Amniotic stem cell (primary cell): ENCODE measurements around the gene PDSS1.
A peak's percentile ranks its signal among the peaks of the same experiment; 100 is the strongest.

ENCODE experiments used
- DNase-seq: peaks from one replicate; lab custom pipeline; 2025; lab: John Stamatoyannopoulos, UW

PDSS1 gene

DNA sequence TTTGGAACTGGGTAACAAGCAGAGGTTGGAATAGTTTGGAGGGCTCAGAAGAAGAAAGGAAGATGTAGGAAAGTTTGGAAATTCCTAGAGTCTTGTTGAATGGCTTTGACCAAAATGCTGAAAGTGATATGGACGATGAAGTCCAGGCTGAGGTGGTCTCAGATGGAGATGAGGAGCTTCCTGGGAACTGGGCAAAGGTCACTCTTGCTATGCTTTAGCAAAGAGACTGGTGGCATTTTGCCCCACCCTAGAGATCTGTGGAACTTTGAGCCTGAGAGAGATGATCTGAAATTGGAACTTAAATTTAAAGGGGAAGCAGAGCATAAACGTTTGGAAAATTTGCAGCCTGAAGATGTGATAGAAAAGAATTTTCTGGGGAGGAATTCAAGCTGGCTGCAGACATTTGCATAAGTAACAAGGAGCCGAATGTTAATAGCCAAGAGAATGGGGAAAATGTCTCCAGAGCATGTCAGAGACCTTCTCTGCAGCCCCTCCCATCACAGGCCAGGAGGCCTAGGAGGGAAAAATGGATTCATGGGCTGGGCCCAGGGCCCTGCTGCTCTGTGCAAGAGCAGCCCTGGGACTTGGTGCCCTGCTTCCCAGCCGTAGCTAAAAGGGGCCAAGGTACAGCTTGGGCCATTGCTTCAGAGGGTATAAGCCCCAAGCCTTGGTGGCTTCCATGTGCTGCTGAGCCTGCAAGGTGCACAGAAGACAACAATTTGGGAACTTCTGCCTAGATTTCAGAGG, 3.6 kb downstream of the PDSS1 start:
- no peak for DNase-seq

DNA sequence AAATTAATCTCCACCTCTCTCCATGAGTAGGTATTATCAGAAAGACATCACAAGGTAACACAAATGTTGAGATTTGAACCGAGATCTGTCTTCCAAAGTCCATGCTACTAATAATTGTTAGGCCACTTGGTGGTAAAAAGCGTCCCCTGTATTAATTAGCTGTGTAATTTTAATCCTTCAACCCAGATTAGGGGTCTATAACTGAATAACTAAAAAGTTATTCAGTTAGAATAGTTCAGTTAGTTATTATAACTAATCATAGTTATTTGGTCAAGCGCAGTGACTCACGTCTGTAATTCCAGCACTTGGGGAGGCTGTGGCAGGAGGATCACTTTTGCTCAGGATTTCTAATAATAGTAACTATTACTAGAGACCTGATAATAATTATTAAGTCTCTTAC, 5.6 kb downstream of the PDSS1 start:
- DNase-seq = no peak

- no peak for DNase-seq
Observed at GRCh38 chr10:26703974-26704373, 6.5 kb downstream of the PDSS1 start.

GRCh38 chr10:26706206-26706605, 8.7 kb downstream of the PDSS1 start:
- DNase-seq = no peak

DNA sequence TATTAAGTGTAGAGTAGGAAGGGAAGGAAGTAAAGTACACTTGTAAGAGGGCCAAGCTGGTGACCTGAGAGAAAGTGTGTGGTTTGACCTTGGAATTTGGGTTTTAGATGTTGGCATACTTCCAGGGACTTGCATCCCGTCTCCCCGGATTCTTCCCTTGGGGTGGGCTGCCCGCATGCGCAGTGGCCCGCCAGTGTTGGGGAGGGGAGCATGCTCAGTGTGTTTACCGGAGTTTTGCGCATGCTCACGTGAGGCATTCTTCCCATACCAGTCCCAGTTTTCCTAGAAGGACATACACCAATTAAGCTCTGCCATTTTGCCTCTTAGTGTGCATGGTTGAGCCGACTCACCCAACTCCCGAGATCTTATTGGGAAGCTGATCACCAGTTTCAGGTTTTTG, 9.4 kb downstream of the PDSS1 start:
- no peak for DNase-seq

DNA sequence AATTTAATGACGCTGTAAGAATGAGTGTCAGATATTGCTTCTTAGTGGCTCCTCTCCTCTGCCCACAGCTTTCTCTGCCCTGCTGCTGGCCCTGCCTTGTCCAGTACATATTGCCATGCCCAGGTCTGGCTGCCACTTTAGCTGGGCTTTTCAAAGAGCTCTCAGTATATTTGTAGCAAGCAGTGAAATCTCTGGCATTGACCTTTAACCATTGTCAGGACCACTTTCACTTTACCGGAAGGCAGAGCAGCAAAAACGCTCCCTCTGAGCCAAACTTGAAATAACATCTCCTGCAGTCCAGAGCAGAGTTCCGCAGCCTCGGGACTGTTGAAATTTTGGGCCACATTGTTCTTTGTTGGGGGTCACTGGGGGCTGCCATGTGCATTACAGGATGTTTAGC, 13.8 kb downstream of the PDSS1 start:
- DNase-seq = no peak

DNA sequence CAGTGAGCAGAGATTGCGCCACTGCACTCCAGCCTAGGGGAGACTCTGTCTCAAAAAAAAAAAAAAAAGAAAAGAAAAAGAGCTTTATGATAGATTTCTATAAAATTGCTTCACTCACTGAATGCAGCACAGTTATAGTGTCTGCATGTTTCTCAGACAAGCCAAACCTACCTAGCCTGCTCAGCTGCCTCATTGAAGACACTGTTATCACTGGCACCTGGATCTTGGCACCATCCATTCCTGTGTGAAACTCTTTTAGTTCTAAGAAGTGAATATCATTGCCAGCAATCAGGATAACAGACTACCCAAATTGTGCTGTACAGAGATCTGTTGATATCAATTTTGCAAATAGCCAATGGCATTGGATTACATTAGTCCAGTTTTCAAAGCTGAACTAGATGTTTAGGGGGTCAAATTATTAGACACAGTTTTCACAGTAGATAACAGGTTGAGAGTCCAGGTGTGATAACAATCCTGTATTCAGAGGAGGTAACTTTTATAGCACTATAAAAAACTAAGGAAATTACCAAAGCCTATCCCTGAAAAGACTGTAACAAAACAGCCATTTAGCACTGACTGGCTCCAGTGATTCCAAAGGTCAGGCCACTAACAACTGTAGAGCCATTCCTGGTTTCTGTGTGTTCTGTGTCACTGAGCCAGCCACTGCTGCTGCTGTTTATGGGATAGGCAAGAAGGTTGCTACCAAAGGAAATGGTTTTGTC, 17.1 kb downstream of the PDSS1 start:
- no peak for DNase-seq

DNA sequence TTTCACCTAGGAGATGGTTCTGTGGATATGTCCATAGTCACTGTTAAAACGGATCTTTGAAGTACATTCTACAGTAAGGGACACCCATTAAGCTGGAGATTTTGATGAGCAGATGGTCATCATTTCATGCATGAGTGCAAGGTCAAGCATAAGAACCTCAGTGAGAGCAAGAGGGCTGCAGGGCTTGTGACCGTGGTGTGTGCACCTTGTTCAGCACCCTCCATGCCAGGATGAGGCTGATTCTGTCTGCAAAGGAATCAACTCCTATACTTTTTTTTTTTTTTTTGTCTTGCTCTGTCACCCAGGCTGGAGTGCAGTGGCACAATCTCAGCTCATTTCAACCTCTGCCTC, 17.6 kb downstream of the PDSS1 start:
- DNase-seq = no peak

DNA sequence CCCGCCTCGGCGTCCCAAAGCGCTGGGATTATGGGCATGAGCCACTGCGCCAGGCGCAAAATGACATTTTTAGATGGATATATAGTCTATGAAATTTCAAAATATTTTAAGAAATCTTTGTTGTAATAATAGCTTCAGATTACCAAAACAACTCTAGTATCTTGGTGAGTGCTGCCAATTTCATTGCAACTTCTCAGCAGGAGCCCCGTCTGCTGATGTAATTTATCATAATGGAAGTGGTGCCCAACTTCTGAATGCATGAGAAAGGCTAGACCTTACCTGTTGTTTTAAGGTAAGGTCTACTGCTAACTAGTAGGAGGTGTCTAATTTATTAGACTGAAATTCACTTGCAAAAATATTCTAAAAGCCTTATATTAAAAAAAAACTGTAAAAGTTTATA, 20.0 kb downstream of the PDSS1 start:
- DNase-seq = no peak

- no peak for DNase-seq
Observed at GRCh38 chr10:26721561-26721960, 24.1 kb downstream of the PDSS1 start.

DNA sequence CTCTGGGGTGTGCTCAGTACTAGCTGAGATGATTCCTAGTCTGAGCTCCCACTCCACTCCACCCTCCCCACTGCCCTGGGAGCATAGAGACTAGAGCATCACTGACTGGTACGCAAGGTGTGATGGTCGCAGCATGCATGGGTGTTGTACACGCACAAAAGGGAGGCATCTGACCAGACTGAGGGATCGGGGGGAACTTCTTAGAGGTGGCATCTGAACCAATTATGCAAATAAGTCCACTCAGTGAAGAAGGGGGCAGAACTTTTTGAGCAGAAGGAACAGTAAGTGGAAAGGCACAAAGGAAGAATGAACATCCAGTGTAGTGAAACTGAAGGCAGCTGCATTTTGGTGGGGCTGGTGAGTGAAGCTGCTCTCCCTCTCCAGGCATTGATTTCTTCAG, 25.5 kb downstream of the PDSS1 start:
- no peak for DNase-seq

DNA sequence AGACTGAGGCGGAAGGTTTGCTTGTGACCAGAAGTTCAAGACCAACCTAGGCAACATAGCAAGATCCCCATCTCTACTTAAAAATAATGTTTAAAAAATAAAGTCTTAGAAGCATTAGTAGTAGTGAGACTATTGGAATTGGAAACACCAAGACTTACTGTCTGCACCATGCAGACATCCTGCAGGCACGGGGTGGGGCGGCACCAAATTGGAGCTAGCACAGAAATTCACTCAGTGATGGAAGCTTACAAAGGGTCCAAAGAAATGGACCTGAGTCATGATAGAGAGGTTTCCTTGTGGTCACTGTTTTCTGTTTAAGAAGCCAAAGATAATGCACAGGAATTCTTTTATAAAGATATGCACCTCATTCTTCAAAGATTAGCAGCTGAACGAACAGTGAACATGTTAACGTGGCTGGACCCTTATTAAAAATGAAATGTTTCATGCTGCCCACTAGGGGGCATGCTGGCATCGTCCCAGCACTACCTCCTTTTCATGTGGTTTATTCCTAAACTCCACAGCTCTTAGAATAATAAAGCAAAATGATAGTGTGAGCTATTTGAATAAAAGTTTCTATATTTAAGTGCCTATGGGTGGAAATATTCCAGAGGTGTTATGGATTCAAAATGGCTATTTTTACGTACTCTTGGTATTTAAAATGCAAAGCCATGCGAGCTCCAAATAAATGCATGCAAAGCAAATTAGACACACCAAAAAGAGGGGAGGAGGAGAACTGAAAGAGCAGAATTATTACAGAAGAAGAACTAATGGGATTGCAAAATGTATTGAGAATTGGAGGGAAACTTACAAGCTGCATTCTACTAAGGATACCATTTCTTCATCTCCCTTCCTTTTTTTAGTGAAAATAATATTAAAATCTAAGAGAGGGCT, 28.6 kb downstream of the PDSS1 start:
- DNase-seq = peak; percentile 35

DNA sequence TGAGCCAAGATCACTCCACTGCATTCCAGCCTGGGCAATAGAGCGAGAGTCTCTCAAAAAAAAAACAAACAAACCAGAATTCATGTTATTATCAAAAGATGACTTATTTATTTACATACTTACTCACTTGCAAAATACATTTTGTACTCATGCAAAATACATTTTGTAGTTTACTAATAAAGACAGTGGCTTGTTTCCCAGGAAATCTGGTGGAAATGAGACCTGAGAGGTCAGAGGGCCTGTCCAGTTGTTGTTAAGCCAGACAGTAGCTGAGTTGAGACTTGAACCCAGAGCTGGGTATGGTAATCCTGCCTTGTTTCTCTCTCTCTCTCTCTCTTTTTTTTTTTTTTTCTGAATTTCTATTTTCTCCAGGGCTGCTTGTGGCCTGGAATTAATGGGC, 29.5 kb downstream of the PDSS1 start:
- no peak for DNase-seq

- DNase-seq = no peak
Observed at GRCh38 chr10:26728957-26729356, 31.5 kb downstream of the PDSS1 start.

GRCh38 chr10:26729395-26729794, 31.9 kb downstream of the PDSS1 start:
- no peak for DNase-seq

- no peak for DNase-seq
Observed at GRCh38 chr10:26730552-26730951, 33.1 kb downstream of the PDSS1 start.

GRCh38 chr10:26733750-26734568, 36.5 kb downstream of the PDSS1 start:
- no peak for DNase-seq

DNA sequence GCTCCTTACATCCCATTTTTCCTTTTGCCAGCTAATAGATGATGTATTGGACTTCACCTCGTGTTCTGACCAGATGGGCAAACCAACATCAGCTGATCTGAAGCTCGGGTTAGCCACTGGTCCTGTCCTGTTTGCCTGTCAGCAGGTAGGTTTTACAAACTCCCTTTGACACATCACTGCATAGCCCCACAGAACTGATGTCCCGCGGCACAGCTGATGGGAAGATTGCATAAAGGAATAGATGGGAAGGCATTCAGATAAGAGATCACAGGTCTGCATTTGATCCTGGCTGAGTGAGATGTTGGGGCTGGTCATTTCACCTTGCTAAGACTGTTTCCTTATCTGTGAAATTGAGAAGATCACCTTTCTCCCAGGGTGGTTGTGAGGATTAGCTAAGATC, 37.9 kb downstream of the PDSS1 start:
- no peak for DNase-seq

- DNase-seq = no peak
Observed at GRCh38 chr10:26737730-26738129, 40.2 kb downstream of the PDSS1 start.

- DNase-seq = no peak
Observed at GRCh38 chr10:26738301-26738911, 40.9 kb downstream of the PDSS1 start.

DNA sequence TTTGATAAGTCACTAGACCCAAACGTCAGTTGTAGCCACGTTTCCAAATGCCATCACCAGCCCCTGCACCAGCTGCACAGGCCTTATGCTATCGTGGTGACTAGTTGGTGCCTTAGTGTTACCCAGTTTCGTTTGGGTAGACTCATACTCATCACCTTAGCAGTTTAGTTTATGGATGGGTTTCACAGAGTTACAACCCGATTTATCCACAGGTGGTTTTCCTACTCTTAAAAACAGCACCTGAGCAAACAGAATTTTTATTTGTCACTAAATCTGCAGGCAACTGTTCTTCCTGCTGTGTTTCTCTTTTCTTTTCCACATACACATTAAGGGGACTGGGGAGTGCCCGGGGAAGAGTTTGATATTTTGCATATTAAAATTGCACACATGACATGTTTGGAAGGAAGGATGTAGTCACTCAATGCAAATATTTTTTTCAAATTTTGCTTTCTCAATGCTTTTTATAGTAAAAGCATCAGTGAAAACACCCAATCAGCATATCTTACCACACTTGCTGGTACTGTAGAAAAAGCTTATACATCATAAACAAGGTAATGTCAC, 41.6 kb downstream of the PDSS1 start:
- no peak for DNase-seq
